ENCODE results near the gene NOC4L.
"Not testable (repeated sequence)": the region's sequence is repeated elsewhere in the genome, so short reads cannot be mapped to it uniquely, and the experiment has no call there.

The NOC4L gene

GRCh38 chr12:132123970-132124765 is 20.1 kb upstream of the NOC4L start:
- no peak for DNase-seq (ENCODE audit: low spot score)

GRCh38 chr12:132124766-132125425 is 19.4 kb upstream of the NOC4L start:
- no peak for DNase-seq (ENCODE audit: low spot score)

- DNase-seq (ENCODE audit: low spot score) = no peak
Observed at GRCh38 chr12:132125736-132126135, 18.5 kb upstream of the NOC4L start.

GRCh38 chr12:132127041-132127440 is 17.2 kb upstream of the NOC4L start:
- no peak for DNase-seq (ENCODE audit: low spot score)

- no peak for DNase-seq (ENCODE audit: low spot score)
Observed at GRCh38 chr12:132129007-132129406, 15.2 kb upstream of the NOC4L start.

- no peak for DNase-seq (ENCODE audit: low spot score)
Observed at GRCh38 chr12:132130690-132131089, 13.6 kb upstream of the NOC4L start.

- no peak for DNase-seq (ENCODE audit: low spot score)
Observed at GRCh38 chr12:132131229-132131628, 13.0 kb upstream of the NOC4L start.

- no peak for DNase-seq (ENCODE audit: low spot score)
Observed at GRCh38 chr12:132131952-132132351, 12.3 kb upstream of the NOC4L start.

GRCh38 chr12:132132609-132133430 is 11.4 kb upstream of the NOC4L start:
- no peak for DNase-seq (ENCODE audit: low spot score)

GRCh38 chr12:132133952-132134652 is 10.2 kb upstream of the NOC4L start:
- peak; percentile 62 for DNase-seq (ENCODE audit: low spot score)

- not testable (repeated sequence) for DNase-seq (ENCODE audit: low spot score)
Observed at GRCh38 chr12:132134653-132135183, 9.5 kb upstream of the NOC4L start.

GRCh38 chr12:132136226-132136625 is 8.0 kb upstream of the NOC4L start:
- not testable (repeated sequence) for DNase-seq (ENCODE audit: low spot score)

- DNase-seq (ENCODE audit: low spot score) = no peak
Observed at GRCh38 chr12:132137483-132138125, 6.7 kb upstream of the NOC4L start.

GRCh38 chr12:132138941-132139871 is 5.1 kb upstream of the NOC4L start:
- no peak for DNase-seq (ENCODE audit: low spot score)

- DNase-seq (ENCODE audit: low spot score) = no peak
Observed at GRCh38 chr12:132139912-132140311, 4.3 kb upstream of the NOC4L start.

GRCh38 chr12:132140501-132140900 is 3.8 kb upstream of the NOC4L start:
- DNase-seq (ENCODE audit: low spot score) = no peak

GRCh38 chr12:132140918-132141841 is 3.1 kb upstream of the NOC4L start:
- DNase-seq (ENCODE audit: low spot score) = no peak

- no peak for DNase-seq (ENCODE audit: low spot score)
Observed at GRCh38 chr12:132141976-132142678, 2.1 kb upstream of the NOC4L start.

Measured in left forelimb (tissue), 1 donor.